ENCODE data around the gene SRBD1.

DNA sequence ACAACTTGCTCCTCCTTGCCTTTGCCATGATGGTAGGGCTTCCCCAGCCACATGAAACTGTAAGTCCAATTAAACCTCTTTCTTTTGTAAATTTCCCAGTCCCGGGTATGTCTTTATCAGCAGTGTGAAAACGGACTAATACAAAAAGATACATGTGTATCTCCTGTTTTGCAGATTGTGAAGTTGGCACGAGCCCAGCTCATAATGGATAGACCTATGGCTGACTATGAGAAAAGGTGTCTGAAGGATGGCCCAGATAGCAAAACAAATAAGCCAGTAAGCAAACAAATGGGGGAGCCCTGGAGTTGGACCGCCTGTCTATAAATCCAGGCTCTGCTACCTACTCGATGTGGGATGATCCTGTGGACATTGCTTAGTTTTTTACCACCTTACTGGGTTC, 24.9 kb upstream of the SRBD1 start:
- TF ChIP-seq, protein P1, sequence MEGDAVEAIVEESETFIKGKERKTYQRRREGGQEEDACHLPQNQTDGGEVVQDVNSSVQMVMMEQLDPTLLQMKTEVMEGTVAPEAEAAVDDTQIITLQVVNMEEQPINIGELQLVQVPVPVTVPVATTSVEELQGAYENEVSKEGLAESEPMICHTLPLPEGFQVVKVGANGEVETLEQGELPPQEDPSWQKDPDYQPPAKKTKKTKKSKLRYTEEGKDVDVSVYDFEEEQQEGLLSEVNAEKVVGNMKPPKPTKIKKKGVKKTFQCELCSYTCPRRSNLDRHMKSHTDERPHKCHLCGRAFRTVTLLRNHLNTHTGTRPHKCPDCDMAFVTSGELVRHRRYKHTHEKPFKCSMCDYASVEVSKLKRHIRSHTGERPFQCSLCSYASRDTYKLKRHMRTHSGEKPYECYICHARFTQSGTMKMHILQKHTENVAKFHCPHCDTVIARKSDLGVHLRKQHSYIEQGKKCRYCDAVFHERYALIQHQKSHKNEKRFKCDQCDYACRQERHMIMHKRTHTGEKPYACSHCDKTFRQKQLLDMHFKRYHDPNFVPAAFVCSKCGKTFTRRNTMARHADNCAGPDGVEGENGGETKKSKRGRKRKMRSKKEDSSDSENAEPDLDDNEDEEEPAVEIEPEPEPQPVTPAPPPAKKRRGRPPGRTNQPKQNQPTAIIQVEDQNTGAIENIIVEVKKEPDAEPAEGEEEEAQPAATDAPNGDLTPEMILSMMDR (IDR thresholded peaks at IDR 0.05; ENCODE audit: borderline replicate concordance, extremely low read depth, low read length, poor library complexity, severe bottlenecking) = no peak
- no peak for TF ChIP-seq EZH2 (IDR thresholded peaks at IDR 0.05; ENCODE audit: borderline replicate concordance, low read depth, low read length, severe bottlenecking)
